Right ventricle myocardium superior (tissue), 1 donor: Measurements from ENCODE around the gene PROP1. TPM values are rescaled to one million over a fixed set of nuclear protein-coding genes. Genes with fewer than 3 reads are reported as not detected.
"Not testable (repeated sequence)": the region's sequence is repeated elsewhere in the genome, so short reads cannot be mapped to it uniquely, and the experiment has no call there.

Experiments
- ATAC-seq: fragments of 200-7000 bp; cut with Tn5 transposase; one replicate; pipeline ENCODE4 v1.9.1; 2020; ENCODE audit warnings: mild to moderate bottlenecking; ENCODE audit not compliant: poor library complexity
- DNase-seq: peaks from one replicate; pipeline ENCODE4 v3.0.0-alpha.2; 2020
- intact Hi-C: fragments of 100-400 bp; cut with DNase I; formaldehyde crosslinking; loops from one replicate; pipeline ENCODE4 v1.11.2; 2022
- long read RNA-seq: library from polyadenylated mRNA; unstranded; transcript quantifications from one replicate; pipeline ENCODE4 v2.0.0, GENCODE V29; 2021
- total RNA-seq: library from RNA; stranded (reverse); fragmentation: NEBNext Ultra II Directional; extraction: Animal tissue kit (Norgen Biotek cat#: 25700); gene quantifications from one replicate; pipeline ENCODE4 v1.2.1, GENCODE V29; 2021
- donor health status: DM: no; HTN: yes; CAD: no; lungs with severe emphysema.

PROP1 gene
- total RNA-seq = not detected
- long read RNA-seq = 0 reads

GRCh38 chr5:177995691-177996595, at the start of gene PROP1:
Gene PROP1, minus strand, starts transcription at chr5:177996242. Its CDS starts 309 bp downstream, at chr5:177995933.
- intact Hi-C loops = no loop called here
- DNase-seq = no peak
- no peak for ATAC-seq

- intact Hi-C loops, ATAC-seq: not testable (repeated sequence)
Observed at GRCh38 chr5:178019379-178020030, 23.5 kb upstream of the PROP1 start.

DNA sequence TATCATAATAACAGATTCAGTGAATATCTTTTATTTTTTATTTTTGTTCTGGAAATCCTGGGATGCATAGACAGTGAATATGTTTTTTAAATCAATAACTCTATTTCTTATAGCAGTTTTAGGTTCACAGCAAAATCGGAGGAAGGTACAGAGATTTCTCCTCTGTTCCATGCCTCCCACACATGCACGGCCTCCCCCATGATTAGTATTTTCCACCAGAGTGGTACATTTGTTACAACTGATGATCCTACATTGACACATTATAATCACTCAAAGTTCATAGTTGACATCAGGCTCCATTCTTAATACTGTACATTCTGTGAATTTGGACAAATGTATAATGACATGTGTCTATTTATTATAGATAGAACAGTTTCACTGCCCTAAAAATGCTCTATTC, 16.7 kb upstream of the PROP1 start:
- intact Hi-C loops, ATAC-seq, DNase-seq: not testable (repeated sequence)

More at GRCh38 chr5:178019379-178020030, 23.5 kb upstream of the PROP1 start:
- DNase-seq = not testable (repeated sequence)

GRCh38 chr5:178011816-178012554, 15.9 kb upstream of the PROP1 start:
- ATAC-seq, DNase-seq, intact Hi-C loops: not testable (repeated sequence)

GRCh38 chr5:178007272-178007671, 11.2 kb upstream of the PROP1 start:
- DNase-seq, intact Hi-C loops, ATAC-seq: not testable (repeated sequence)

DNA sequence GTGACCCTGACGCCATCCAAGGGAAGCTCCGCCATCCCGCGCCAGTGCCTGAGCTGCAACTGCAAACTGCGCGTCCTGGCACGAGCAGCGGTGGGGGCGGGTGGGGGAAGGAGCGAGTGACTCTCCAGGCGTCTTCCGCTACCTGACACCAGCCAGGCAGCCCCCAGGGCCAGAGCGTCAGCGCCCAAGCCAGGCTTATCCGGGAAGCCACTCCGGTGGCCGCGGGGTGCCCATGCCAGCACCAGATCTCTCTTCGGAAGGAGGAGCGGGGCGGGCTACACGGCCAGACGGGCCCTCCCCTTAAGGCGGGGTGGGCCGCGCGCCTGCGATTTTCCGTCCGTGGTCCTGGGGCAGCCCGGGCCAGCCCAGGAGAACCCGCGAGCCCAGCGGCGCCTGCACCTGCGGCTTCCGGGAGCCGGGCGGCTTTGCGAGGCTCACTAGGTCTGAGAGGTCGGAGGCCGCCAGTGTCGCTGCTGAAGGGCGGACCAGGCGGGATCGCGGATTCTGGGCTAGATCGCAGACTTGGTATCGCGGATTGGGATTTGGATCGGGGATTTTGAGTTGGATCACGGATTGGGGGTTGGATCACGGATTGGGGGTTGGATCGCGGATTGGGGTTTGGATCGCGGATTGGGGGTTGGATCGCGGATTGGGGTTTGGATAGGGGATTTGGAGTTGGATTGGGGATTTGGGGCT, 10.6 kb upstream of the PROP1 start:
- intact Hi-C loops, DNase-seq: not testable (repeated sequence)
- peak; percentile 27 for ATAC-seq

DNA sequence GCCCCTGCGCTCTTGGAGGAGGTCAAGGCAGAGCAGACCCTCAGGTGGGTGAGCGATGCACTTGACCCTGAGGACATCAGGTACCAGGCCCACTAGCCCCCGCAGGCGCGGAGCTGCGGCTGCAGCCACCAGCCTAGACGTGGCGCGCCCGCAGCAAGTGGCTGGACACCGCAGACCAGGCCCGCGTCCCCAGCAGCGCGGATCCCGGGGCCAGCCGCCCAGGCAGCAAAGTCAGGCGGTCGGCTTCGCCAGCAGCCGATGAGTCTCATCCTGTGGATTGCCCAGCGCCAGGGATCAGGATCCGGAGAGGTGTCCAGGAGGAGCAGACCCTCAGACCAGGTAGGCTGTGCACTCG, 10.1 kb upstream of the PROP1 start:
- intact Hi-C loops, DNase-seq: not testable (repeated sequence)
- ATAC-seq = peak; percentile 12

DNA sequence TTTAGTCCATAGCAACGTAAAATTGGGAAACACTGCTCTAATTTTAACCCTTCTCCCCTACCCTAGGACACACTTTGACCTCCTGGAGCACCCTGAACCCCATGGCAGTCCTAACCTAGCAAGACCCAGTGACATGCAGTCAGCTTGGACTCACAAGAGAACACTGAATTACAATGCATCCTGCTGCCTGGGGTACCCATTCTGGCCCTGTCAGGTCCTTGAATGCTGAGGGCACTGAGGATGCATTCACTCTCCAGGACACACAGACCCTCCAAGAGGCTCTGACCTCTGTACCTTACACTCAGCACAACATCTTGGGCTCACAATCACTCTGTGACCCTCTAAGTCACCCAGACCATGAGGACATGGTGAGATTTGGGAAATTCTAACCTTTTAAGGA, 1.8 kb upstream of the PROP1 start:
- no peak for DNase-seq
- no peak for ATAC-seq
- intact Hi-C loops = no loop called here

DNA sequence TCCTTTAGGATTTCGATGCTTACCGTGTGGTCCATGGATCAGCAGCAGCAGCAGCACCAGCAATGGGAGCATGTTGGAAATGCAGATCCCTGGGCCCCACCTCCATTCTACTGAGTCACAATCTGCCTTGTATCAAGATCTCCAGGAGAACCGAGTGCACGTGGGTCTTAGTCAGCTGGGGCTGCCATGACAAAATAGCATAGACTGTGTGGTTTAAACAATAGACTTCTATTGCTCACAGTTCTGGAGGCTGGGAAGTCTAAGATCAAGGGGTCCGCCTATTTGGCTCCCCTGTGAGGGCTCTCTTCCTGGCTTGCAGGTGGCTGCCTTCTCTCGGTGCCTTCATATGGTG, 1.3 kb upstream of the PROP1 start:
- intact Hi-C loops = no loop called here
- DNase-seq (no peak), ATAC-seq (no peak)

DNA sequence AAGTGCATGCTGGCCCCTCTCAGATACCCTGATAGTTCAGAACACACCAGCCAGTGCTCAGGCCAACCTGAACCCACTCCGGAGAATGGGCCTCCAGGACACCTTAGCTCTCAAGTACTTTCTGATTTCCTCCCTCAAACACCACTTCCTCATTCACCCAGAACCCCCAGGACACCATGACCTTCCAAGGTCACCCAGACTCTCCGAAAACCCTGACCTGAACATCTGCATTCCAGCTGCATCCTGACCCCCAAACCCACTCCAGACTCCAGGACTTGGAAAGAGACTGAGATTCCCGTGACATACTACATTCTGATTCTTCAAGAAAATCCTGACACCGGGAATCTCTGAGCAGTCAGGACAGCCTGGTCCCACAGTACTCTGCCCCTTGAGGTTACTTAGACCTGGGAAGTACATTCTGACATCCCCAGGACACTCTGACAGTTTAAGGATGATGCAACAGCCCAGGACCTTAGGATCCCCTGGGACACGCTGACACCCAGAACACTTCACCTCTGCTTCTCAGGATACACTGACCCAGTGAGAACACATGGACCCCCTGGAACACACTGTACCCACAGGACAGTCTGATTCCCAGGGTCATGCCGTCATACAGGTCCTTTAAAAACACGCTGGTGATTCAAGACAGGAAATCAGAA, 747 bp upstream of the PROP1 start:
- ATAC-seq (no peak), DNase-seq (no peak)
- intact Hi-C loops = no loop called here

GRCh38 chr5:177994561-177995190, 1.4 kb downstream of the PROP1 start:
- ATAC-seq = no peak
- intact Hi-C loops = no loop called here

DNA sequence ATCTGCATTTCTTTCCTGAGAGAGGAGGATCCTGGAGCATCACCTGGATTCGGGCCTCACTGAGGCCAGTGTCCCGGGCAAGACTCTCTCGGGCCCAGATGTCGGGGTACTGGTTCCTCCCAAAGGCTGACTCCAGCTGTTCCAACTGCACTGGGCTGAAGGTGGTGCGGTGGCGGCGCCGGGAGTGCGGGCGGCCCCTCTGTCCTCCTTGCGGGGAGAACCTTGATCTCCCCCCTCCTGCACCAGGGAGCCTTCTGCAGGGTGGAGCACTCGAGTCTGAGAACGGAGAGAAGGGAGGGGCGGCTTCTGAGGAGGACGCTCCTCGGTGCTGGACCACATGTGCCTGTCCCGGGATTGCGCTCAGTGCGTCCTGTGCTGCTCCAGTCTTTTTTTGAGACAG, 2.0 kb downstream of the PROP1 start:
- ATAC-seq = no peak

More at GRCh38 chr5:177994561-177995190, 1.4 kb downstream of the PROP1 start:
- no peak for DNase-seq

GRCh38 chr5:177992466-177992865, 3.6 kb downstream of the PROP1 start:
- ATAC-seq (no peak), DNase-seq (no peak)
- intact Hi-C loops = no loop called here

More for the DNA sequence above, 2.0 kb downstream of the PROP1 start:
- intact Hi-C loops = no loop called here
- no peak for DNase-seq

GRCh38 chr5:177988989-177989625, 6.9 kb downstream of the PROP1 start:
- intact Hi-C loops = no loop called here
- ATAC-seq (no peak), DNase-seq (no peak)

GRCh38 chr5:177987326-177987725, 8.7 kb downstream of the PROP1 start:
- intact Hi-C loops = no loop called here
- ATAC-seq = no peak
- DNase-seq = no peak

GRCh38 chr5:177985430-177986040, 10.5 kb downstream of the PROP1 start:
- no peak for DNase-seq
- no peak for ATAC-seq
- intact Hi-C loops = no loop called here
